Stimulated activated CD8-positive, alpha-beta memory T cell treated with anti-CD3 and anti-CD28 coated beads, Interleukin-12 subunit alpha, Interleukin-12 subunit beta, amount 100 ng/mL, for 24 hours (primary cell): ENCODE data around the gene HPS4.
"Not testable (repeated sequence)": the region's sequence is repeated elsewhere in the genome, so short reads cannot be mapped to it uniquely, and the experiment has no call there.

ENCODE experiments used
- DNase-seq: peaks from one replicate; pipeline ENCODE4 v3.0.0-alpha.2; 2020; ENCODE audit errors: extremely low read depth

Gene HPS4

GRCh38 chr22:26443901-26444690 lies 39.5 kb downstream of the HPS4 start:
- DNase-seq, result no peak

GRCh38 chr22:26442086-26442756 lies 41.4 kb downstream of the HPS4 start:
- DNase-seq, result no peak

- no peak for DNase-seq
Observed at GRCh38 chr22:26439559-26439958, 44.0 kb downstream of the HPS4 start.

GRCh38 chr22:26438776-26439175 lies 44.8 kb downstream of the HPS4 start:
- not testable (repeated sequence) for DNase-seq

- DNase-seq, result no peak
Observed at GRCh38 chr22:26437694-26438392, 45.7 kb downstream of the HPS4 start.

GRCh38 chr22:26436903-26437515 lies 46.6 kb downstream of the HPS4 start:
- DNase-seq, result no peak

- DNase-seq, result no peak
Observed at GRCh38 chr22:26435327-26436093, 48.1 kb downstream of the HPS4 start.

- no peak for DNase-seq
Observed at GRCh38 chr22:26433805-26434204, 49.8 kb downstream of the HPS4 start.

- no peak for DNase-seq
Observed at GRCh38 chr22:26432619-26433311, 50.8 kb downstream of the HPS4 start.

- DNase-seq, result no peak
Observed at GRCh38 chr22:26431261-26431995, 52.2 kb downstream of the HPS4 start.

GRCh38 chr22:26430600-26430999 lies 53.0 kb downstream of the HPS4 start:
- no peak for DNase-seq

GRCh38 chr22:26429458-26430286 lies 53.9 kb downstream of the HPS4 start:
- DNase-seq, result no peak

- DNase-seq, result peak; percentile 51
Observed at GRCh38 chr22:26428515-26429457, 54.8 kb downstream of the HPS4 start, which contains the start of gene ASPHD2. Gene ASPHD2, plus strand, starts transcription at chr22:26429260. Its CDS starts 4,356 bp downstream, at chr22:26433616.

GRCh38 chr22:26426924-26427323 lies 56.7 kb downstream of the HPS4 start:
- no peak for DNase-seq

- no peak for DNase-seq
Observed at GRCh38 chr22:26418620-26419019, 65.0 kb downstream of the HPS4 start.

- no peak for DNase-seq
Observed at GRCh38 chr22:26417406-26417805, 66.2 kb downstream of the HPS4 start.

GRCh38 chr22:26416670-26417276 lies 66.8 kb downstream of the HPS4 start:
- no peak for DNase-seq

- DNase-seq, result no peak
Observed at GRCh38 chr22:26416256-26416655, 67.3 kb downstream of the HPS4 start.
